ENCODE measurements around the gene UBE2D4.

- no peak for TF ChIP-seq SUZ12 (IDR thresholded peaks at IDR 0.05)
- TF ChIP-seq FOXK2 (IDR thresholded peaks at IDR 0.05): no peak
- no peak for TF ChIP-seq TARDBP (IDR thresholded peaks at IDR 0.05)
- TF ChIP-seq SP1 (IDR thresholded peaks at IDR 0.05): no peak
- TF ChIP-seq FOXM1 (IDR thresholded peaks at IDR 0.05; ENCODE audit: borderline replicate concordance): no peak
These were observed 45.6 kb upstream of the UBE2D4 start for GRCh38 chr7:43880596-43880995.
